HepG2 (cell line): ENCODE results near the gene MAPK8IP3. TPM values are rescaled to one million over a fixed set of nuclear protein-coding genes. Genes with fewer than 3 reads are reported as not detected.

Experiments
- ELK4 ChIP-seq: sonication (generic); formaldehyde crosslinking; IDR thresholded peaks from 2 replicates; pipeline ENCODE4 v1.9.0; 2021; ENCODE audit warnings: missing genetic modification reagents, borderline replicate concordance
- HOMEZ ChIP-seq: IDR thresholded peaks from 2 replicates; pipeline ENCODE4 v1.6.1; 2016; ENCODE audit warnings: low read depth
- HOXA5 ChIP-seq: sonication (generic); formaldehyde crosslinking; IDR thresholded peaks from 2 replicates; pipeline ENCODE4 v1.4.0; 2020; ENCODE audit warnings: missing genetic modification reagents
- IRX3 ChIP-seq: sonication (generic); formaldehyde crosslinking; IDR thresholded peaks from 2 replicates; pipeline ENCODE4 v1.8.1; 2023; ENCODE audit warnings: mild to moderate bottlenecking, low read depth, missing genetic modification reagents, borderline replicate concordance
- MBD4 ChIP-seq: IDR thresholded peaks from 2 replicates; pipeline ENCODE4 v1.6.1; 2012; ENCODE audit warnings: low read length, inconsistent platforms, borderline replicate concordance
- ZNF224 ChIP-seq: sonication (generic); formaldehyde crosslinking; IDR thresholded peaks from 2 replicates; pipeline ENCODE4 v1.5.0; 2020; ENCODE audit warnings: mild to moderate bottlenecking, missing genetic modification reagents
- ZNF564 ChIP-seq: sonication (generic); formaldehyde crosslinking; IDR thresholded peaks from 2 replicates; pipeline ENCODE4 v1.8.1; 2023; ENCODE audit warnings: mild to moderate bottlenecking, missing genetic modification reagents
- polyA plus RNA-seq, 8 experiments: library from polyadenylated mRNA; depleted of rRNA in 3 of 8; stranded (reverse) in 7 of 8; unstranded in 1 of 8; fragments of >200 nt; fragmentation: Illumina TruSeq in 4 of 8; extraction: Trizol in 4 of 8; gene quantifications; 2 replicates each; pipeline versions ENCODE4 v1.2.1 to v1.2.3, GENCODE V29; 2011 to 2016; ENCODE audit warnings: low read depth in 4 of 8, missing spikeins in 1 of 8, mixed read lengths in 1 of 8; ENCODE audit not compliant: insufficient read depth in 1 of 8
- total RNA-seq, 5 experiments: library from RNA; depleted of rRNA; stranded (reverse); fragments of >200 nt; fragmentation: Illumina TruSeq; extraction: Trizol; gene quantifications; 2 replicates each; pipeline ENCODE4 v1.2.3, GENCODE V29; 2016; ENCODE audit warnings: low read depth in 1 of 5
- TF ChIP-seq, protein P1 (sequence below): sonication (generic); formaldehyde crosslinking; IDR thresholded peaks from one replicate; pipeline ENCODE4 v1.5.1; 2020; ENCODE audit warnings: mild to moderate bottlenecking, missing genetic modification reagents; ENCODE audit errors: not compliant biosample characterization
- TF ChIP-seq, protein P2 (sequence below): fragments of 450-650 bp; IDR thresholded peaks from 2 replicates; pipeline ENCODE4 v1.6.1; 2017; ENCODE audit warnings: mild to moderate bottlenecking
- TF ChIP-seq, protein P3 (sequence below): sonication (generic); formaldehyde crosslinking; IDR thresholded peaks from 2 replicates; pipeline ENCODE4 v1.4.0; 2020; ENCODE audit warnings: missing genetic modification reagents

Gene MAPK8IP3
- total and polyA plus RNA-seq, 2 of the 13 experiments (the other 11 are each of a cell fraction or from before 2014, with no cell fraction given) = 25.1 to 41.7 TPM

GRCh38 chr16:1669698-1670097 is 36.3 kb upstream of the MAPK8IP3 start (continued):
- TF ChIP-seq, protein P1, sequence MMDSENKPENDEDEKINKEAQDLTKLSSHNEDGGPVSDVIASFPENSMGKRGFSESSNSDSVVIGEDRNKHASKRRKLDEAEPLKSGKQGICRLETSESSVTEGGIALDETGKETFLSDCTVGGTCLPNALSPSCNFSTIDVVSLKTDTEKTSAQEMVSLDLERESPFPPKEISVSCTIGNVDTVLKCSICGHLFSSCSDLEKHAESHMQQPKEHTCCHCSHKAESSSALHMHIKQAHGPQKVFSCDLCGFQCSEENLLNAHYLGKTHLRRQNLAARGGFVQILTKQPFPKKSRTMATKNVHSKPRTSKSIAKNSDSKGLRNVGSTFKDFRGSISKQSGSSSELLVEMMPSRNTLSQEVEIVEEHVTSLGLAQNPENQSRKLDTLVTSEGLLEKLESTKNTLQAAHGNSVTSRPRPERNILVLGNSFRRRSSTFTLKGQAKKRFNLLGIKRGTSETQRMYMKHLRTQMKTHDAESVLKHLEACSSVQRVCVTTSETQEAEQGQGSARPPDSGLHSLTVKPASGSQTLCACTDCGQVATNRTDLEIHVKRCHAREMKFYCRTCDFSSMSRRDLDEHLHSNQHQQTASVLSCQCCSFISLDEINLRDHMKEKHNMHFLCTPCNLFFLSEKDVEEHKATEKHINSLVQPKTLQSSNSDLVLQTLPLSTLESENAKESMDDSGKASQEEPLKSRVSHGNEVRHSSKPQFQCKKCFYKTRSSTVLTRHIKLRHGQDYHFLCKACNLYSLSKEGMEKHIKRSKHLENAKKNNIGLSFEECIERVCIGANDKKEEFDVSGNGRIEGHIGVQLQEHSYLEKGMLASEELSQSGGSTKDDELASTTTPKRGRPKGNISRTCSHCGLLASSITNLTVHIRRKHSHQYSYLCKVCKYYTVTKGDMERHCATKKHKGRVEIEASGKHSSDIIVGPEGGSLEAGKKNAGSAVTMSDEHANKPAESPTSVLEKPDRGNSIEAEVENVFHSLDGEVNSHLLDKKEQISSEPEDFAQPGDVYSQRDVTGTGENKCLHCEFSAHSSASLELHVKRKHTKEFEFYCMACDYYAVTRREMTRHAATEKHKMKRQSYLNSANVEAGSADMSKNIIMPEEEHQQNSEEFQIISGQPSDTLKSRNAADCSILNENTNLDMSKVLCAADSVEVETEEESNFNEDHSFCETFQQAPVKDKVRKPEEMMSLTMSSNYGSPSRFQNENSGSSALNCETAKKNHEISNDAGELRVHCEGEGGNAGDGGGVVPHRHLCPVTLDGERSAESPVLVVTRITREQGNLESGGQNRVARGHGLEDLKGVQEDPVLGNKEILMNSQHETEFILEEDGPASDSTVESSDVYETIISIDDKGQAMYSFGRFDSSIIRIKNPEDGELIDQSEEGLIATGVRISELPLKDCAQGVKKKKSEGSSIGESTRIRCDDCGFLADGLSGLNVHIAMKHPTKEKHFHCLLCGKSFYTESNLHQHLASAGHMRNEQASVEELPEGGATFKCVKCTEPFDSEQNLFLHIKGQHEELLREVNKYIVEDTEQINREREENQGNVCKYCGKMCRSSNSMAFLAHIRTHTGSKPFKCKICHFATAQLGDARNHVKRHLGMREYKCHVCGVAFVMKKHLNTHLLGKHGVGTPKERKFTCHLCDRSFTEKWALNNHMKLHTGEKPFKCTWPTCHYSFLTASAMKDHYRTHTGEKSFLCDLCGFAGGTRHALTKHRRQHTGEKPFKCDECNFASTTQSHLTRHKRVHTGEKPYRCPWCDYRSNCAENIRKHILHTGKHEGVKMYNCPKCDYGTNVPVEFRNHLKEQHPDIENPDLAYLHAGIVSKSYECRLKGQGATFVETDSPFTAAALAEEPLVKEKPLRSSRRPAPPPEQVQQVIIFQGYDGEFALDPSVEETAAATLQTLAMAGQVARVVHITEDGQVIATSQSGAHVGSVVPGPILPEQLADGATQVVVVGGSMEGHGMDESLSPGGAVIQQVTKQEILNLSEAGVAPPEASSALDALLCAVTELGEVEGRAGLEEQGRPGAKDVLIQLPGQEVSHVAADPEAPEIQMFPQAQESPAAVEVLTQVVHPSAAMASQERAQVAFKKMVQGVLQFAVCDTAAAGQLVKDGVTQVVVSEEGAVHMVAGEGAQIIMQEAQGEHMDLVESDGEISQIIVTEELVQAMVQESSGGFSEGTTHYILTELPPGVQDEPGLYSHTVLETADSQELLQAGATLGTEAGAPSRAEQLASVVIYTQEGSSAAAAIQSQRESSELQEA (CRISPR knock-in tag) = no peak
- TF ChIP-seq, protein P2, sequence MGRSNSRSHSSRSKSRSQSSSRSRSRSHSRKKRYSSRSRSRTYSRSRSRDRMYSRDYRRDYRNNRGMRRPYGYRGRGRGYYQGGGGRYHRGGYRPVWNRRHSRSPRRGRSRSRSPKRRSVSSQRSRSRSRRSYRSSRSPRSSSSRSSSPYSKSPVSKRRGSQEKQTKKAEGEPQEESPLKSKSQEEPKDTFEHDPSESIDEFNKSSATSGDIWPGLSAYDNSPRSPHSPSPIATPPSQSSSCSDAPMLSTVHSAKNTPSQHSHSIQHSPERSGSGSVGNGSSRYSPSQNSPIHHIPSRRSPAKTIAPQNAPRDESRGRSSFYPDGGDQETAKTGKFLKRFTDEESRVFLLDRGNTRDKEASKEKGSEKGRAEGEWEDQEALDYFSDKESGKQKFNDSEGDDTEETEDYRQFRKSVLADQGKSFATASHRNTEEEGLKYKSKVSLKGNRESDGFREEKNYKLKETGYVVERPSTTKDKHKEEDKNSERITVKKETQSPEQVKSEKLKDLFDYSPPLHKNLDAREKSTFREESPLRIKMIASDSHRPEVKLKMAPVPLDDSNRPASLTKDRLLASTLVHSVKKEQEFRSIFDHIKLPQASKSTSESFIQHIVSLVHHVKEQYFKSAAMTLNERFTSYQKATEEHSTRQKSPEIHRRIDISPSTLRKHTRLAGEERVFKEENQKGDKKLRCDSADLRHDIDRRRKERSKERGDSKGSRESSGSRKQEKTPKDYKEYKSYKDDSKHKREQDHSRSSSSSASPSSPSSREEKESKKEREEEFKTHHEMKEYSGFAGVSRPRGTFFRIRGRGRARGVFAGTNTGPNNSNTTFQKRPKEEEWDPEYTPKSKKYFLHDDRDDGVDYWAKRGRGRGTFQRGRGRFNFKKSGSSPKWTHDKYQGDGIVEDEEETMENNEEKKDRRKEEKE = no peak
- TF ChIP-seq ZNF224 (CRISPR knock-in tag) = no peak
- TF ChIP-seq, protein P3, sequence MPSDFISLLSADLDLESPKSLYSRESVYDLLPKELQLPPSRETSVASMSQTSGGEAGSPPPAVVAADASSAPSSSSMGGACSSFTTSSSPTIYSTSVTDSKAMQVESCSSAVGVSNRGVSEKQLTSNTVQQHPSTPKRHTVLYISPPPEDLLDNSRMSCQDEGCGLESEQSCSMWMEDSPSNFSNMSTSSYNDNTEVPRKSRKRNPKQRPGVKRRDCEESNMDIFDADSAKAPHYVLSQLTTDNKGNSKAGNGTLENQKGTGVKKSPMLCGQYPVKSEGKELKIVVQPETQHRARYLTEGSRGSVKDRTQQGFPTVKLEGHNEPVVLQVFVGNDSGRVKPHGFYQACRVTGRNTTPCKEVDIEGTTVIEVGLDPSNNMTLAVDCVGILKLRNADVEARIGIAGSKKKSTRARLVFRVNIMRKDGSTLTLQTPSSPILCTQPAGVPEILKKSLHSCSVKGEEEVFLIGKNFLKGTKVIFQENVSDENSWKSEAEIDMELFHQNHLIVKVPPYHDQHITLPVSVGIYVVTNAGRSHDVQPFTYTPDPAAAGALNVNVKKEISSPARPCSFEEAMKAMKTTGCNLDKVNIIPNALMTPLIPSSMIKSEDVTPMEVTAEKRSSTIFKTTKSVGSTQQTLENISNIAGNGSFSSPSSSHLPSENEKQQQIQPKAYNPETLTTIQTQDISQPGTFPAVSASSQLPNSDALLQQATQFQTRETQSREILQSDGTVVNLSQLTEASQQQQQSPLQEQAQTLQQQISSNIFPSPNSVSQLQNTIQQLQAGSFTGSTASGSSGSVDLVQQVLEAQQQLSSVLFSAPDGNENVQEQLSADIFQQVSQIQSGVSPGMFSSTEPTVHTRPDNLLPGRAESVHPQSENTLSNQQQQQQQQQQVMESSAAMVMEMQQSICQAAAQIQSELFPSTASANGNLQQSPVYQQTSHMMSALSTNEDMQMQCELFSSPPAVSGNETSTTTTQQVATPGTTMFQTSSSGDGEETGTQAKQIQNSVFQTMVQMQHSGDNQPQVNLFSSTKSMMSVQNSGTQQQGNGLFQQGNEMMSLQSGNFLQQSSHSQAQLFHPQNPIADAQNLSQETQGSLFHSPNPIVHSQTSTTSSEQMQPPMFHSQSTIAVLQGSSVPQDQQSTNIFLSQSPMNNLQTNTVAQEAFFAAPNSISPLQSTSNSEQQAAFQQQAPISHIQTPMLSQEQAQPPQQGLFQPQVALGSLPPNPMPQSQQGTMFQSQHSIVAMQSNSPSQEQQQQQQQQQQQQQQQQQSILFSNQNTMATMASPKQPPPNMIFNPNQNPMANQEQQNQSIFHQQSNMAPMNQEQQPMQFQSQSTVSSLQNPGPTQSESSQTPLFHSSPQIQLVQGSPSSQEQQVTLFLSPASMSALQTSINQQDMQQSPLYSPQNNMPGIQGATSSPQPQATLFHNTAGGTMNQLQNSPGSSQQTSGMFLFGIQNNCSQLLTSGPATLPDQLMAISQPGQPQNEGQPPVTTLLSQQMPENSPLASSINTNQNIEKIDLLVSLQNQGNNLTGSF = no peak
- TF ChIP-seq ZNF564 (CRISPR knock-in tag) = no peak
- no peak for TF ChIP-seq HOXA5 (CRISPR knock-in tag)
- no peak for TF ChIP-seq MBD4
- no peak for TF ChIP-seq ELK4 (CRISPR knock-in tag)
- no peak for TF ChIP-seq HOMEZ (CRISPR knock-in tag)
- TF ChIP-seq IRX3 (CRISPR knock-in tag) = no peak
